LoVo (cell line): ENCODE measurements around the gene GRM5.
"Not testable (repeated sequence)": the region's sequence is repeated elsewhere in the genome, so short reads cannot be mapped to it uniquely, and the experiment has no call there.

Source experiments
- DNase-seq: peaks from one replicate; pipeline ENCODE4 v3.0.0-alpha.2; 2016; ENCODE audit warnings: low spot score

Gene GRM5

GRCh38 chr11:89065651-89066201 lies at the start of gene GRM5:
GRM5 (minus strand) TSS chr11:89065982; CDS start chr11:89047872, 18,110 bp downstream.
- DNase-seq = not testable (repeated sequence)

- peak; percentile 6 for DNase-seq
Observed at GRCh38 chr11:89097956-89098355, 32.2 kb upstream of the GRM5 start.

DNA sequence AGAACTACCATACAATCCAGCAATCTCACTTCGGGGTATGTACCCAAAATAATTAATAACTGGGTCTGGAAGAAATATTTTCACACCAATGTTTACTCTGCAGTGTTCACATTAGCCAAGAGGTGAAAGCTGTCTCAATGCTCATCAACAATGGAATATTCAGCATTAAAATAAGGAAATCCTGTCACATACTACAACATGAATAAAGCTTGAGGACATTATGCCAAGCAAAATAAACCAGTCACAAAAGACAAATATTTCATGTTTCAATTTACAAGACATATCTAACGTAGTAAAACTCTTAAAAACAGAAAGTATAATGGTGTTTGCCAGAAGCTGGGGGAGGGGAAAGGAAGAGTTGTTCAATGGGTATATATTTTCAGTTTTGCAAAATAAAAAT lies 28.0 kb upstream of the GRM5 start:
- not testable (repeated sequence) for DNase-seq

DNA sequence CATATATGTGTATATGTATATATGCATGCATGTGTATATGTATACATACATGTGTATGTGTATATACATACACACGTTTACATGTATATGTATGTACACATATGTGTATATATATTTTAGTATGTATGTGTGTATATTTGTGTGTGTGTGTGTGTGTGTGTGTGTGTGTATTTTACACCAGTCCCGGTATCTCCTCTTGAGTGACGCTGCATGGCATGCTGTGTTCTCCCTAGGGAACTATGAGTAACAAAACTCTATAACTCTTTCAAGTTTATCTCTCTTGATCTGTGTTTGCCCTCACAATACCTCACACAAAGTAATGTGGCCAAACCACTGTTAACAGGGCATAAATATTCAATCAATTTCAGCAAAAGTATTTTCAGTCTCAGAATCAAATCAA lies 19.2 kb upstream of the GRM5 start:
- DNase-seq = not testable (repeated sequence)

GRCh38 chr11:89070911-89071310 lies 5.1 kb upstream of the GRM5 start:
- DNase-seq = not testable (repeated sequence)

- no peak for DNase-seq
Observed at GRCh38 chr11:89067264-89067663, 1.5 kb upstream of the GRM5 start.

- DNase-seq = no peak
Observed at GRCh38 chr11:89065066-89065465, 716 bp downstream of the GRM5 start.

DNA sequence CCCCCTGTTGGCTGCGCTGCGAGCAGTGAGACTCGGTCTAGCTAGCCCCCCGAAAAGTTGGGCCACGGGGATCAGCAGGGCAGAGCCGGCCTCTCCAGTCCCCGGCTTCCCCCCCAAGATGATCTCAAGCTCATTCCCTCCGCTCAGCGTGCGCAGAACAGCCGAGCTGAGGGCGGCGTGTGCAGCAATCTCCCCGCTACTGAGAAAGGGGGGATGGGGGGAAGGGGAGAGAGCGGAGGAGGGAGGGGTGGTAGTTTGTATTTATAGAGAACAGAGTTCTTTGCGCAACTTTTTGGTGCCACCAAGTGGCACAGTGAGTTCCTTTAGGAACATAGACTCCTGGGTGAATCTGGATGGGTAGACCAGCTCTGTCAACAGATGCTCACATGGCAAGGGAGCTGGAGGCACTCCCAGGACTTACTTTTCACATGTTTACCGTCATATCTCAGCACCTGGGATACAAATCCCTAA lies 2.3 kb downstream of the GRM5 start:
- not testable (repeated sequence) for DNase-seq

- DNase-seq = not testable (repeated sequence)
Observed at GRCh38 chr11:89062771-89063298, 2.9 kb downstream of the GRM5 start.

DNA sequence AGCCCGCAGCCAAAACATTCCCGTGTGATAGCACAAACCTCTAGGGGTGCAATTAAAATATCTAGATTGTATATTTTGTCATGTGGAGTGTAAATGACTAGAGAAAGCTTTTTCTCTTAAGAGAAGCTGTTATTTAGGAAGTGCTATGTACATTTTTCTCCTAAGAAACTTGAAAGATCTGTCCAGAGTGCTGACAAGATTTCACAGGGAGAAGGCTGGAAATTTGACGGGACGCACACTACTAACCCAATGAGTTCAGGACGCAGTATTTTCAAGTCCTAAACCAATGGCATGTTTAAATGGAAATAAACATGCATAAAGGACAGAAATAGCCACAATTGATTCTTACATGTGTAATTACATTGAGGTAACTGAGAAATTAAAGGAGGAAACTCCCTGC lies 3.9 kb downstream of the GRM5 start:
- not testable (repeated sequence) for DNase-seq

DNA sequence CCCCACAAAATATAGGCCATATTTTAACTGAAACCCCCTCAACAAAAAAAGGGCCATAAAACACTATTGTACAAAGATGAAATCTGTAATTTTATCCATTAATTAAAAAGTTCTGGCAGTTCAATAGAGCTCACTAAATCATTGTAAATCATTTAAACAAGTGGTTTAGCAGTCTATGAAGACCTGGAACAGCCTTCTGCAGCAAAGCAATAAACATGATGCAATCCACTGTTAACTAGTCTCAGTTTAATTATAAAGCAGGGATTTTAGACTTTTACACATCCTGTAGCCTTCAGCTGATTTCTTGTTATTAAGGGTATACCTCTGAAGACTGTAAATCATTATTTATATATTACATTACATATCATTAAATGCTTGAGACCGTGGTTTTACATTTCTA lies 8.4 kb downstream of the GRM5 start:
- not testable (repeated sequence) for DNase-seq

DNA sequence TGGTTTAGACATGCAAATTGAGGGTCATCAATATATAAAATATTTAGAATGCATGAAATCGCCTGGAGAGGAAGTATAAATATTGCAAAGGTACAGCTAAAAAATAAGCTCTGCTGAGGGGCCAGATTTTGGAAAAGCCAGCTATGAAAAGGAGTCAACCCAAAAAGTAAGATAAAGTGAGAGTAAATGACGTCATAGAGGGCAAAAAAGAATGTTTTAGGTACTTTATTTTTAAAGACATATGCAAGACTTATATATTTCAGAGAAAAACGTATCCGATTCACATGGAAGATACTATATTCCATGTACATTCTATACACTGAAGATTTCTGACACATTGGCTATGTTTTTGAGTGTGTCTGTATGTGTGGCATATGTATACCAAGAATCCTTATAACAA lies 13.6 kb downstream of the GRM5 start:
- DNase-seq = no peak

GRCh38 chr11:89047159-89047558 lies 18.6 kb downstream of the GRM5 start:
- DNase-seq = not testable (repeated sequence)

GRCh38 chr11:89043861-89044588 lies 21.8 kb downstream of the GRM5 start:
- DNase-seq = not testable (repeated sequence)

DNA sequence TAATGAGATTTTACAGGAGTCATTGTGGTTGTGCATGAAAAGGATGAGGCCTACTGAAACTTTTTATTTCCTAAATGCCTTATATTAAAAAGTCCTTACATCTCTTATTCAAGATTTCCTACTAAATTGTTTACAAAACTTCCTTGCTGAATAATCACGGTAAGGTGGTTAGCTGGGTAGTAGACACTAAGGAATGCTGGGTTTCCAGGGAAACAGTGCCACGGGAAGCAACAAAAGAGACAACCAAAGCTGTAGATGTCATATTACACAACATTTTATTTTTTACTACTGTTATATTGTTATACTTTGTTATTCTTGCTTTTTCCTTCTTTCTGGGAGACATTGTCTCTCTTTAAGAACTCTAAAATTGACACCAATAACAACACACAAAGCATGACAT lies 36.1 kb downstream of the GRM5 start:
- not testable (repeated sequence) for DNase-seq

GRCh38 chr11:89021339-89021738 lies 44.4 kb downstream of the GRM5 start:
- no peak for DNase-seq

DNA sequence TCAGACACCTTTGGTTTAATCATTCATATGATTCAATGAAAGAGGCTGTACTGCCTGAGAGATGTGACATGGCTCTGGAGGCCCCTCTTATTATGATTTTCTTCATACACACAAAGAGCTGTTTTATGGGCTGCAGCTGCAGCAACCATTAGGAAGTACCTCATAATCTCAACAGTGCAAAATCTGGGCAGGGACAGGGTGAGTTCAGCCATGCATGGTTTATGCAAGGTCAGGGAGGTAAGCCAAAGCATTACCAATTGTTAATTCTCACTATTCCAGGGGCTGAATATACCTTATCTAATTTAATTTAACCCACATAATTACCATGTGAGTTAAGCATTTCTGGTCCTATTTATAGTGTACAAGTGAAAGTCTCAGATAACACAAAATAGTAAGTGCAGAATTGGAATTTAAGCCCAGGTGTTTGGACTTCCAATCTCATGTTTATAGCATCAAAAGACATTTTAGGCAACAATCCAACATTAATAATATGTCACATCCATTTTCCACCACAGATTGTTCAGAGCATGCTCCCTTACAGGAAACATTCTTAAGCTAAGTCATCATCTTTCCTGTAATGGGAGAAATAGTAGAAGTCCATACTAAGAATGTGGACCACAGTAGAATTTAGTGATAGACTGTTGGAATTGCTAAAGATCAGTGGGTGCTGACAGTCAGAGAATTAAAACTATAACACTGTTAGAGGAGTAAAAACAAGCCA lies 45.8 kb downstream of the GRM5 start:
- DNase-seq = not testable (repeated sequence)

DNA sequence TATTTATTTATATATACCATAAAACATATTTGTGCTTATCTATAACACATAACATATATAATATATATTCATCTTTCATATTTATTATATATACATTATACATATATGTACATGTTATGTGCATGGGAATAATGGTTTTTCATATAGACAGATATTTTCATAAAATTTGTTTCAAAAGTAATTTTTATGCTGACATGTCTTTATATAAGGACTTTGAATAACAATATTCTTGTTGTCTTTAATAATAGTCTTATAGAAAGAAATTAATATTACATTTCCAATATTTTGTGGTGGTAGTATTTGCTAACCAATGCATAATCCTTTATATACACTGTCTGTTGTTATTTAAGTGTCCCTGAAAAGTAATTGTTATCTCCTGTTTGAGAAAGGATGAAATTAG lies 49.6 kb downstream of the GRM5 start:
- no peak for DNase-seq

- no peak for DNase-seq
Observed at GRCh38 chr11:89015614-89016013, 50.2 kb downstream of the GRM5 start.

DNA sequence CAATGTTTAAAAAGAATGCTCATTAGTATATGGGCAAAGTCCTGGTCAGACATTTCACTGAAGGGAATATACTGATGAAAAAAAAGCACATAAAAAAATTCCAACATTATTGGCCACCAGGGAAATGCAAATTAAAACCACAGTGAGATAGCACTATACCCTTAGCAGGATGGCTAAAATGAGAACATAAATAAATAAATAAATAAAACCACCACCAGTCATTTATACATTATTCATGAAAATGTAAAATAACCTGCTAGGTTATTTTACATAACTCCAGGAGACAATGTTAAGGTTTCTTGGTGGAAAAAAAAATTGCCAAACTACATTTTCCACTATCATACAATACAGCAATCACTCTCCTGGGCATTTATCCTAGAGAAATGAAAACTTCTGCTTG lies 64.9 kb downstream of the GRM5 start:
- not testable (repeated sequence) for DNase-seq

- DNase-seq = no peak
Observed at GRCh38 chr11:88979641-88980040, 86.1 kb downstream of the GRM5 start.

GRCh38 chr11:88978992-88979391 lies 86.8 kb downstream of the GRM5 start:
- not testable (repeated sequence) for DNase-seq

GRCh38 chr11:88975441-88975840 lies 90.3 kb downstream of the GRM5 start:
- DNase-seq = not testable (repeated sequence)
